Activated CD8-positive, alpha-beta memory T cell treated with anti-CD3 and anti-CD28 coated beads for 24 hours (primary cell): ENCODE measurements around the gene PRR3.

Experiments
- DNase-seq: peaks from one replicate; pipeline ENCODE4 v3.0.0-alpha.2; 2020

Gene PRR3

DNA sequence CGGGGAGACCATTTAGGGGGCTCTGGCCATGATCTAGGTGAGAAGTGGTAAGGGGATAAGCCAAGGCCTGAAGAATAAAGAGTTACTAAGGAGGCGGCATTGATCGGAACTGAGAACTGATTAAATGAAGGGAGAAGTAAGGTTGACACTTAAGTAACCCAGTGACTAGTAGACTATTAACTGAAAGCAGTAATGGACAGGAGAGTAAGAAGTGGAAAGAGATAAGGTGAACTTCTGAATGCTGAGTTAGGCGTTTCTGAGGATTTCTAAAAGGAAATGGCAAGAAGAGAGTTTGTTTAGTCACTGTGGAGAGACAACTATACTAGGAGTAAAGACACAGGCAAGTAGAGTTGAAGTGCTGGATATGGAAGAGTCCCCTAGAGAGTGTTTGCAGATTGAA lies 16.0 kb downstream of the PRR3 start:
- no peak for DNase-seq

DNA sequence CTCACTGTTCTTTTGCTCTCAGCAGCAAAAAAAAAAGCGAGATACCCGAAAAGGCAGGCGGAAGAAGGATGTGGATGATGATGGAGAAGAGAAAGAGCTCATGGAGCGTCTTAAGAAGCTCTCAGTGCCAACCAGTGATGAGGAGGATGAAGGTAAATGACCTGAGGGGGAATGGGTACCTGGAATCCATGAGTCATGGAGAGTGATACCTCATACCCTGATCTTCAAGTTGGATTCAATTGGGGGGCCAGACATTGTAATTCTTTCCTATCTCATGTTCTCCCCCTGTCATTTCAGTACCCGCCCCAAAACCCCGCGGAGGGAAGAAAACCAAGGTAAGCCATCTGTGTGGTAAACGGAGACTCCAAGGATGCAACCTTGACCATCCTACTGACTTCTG lies 21.0 kb downstream of the PRR3 start:
- DNase-seq, result no peak

GRCh38 chr6:30583921-30584320 lies 26.8 kb downstream of the PRR3 start:
- no peak for DNase-seq

- no peak for DNase-seq
Measured at GRCh38 chr6:30589754-30590358, 32.8 kb downstream of the PRR3 start.

DNA sequence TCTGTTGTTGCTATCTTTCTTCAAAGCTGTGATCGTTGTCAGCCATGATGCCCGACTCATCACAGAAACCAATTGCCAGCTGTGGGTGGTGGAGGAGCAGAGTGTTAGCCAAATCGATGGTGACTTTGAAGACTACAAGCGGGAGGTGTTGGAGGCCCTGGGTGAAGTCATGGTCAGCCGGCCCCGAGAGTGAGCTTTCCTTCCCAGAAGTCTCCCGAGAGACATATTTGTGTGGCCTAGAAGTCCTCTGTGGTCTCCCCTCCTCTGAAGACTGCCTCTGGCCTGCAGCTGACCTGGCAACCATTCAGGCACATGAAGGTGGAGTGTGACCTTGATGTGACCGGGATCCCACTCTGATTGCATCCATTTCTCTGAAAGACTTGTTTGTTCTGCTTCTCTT lies 33.4 kb downstream of the PRR3 start:
- DNase-seq, result no peak

GRCh38 chr6:30591008-30591407 lies 33.9 kb downstream of the PRR3 start:
- DNase-seq, result no peak

DNA sequence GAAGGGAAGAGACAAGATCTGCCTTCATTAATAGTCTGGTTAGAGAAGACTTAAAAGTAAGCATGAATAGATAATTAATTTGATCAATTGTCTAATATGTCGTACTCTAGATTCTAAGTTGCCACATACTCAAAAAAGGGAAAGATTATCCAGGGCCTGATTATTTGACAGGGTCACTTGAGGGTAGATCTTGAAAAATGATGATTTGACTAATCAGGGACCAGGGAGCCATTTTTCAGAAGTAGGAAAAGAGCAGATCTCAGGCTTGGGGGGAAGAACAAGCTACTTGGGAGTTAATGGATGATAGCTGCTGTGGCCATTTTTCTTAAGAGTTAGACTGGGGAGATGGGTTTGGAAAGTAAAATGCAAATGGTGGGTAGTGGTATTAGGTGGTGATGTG lies 35.2 kb downstream of the PRR3 start:
- DNase-seq, result no peak

DNA sequence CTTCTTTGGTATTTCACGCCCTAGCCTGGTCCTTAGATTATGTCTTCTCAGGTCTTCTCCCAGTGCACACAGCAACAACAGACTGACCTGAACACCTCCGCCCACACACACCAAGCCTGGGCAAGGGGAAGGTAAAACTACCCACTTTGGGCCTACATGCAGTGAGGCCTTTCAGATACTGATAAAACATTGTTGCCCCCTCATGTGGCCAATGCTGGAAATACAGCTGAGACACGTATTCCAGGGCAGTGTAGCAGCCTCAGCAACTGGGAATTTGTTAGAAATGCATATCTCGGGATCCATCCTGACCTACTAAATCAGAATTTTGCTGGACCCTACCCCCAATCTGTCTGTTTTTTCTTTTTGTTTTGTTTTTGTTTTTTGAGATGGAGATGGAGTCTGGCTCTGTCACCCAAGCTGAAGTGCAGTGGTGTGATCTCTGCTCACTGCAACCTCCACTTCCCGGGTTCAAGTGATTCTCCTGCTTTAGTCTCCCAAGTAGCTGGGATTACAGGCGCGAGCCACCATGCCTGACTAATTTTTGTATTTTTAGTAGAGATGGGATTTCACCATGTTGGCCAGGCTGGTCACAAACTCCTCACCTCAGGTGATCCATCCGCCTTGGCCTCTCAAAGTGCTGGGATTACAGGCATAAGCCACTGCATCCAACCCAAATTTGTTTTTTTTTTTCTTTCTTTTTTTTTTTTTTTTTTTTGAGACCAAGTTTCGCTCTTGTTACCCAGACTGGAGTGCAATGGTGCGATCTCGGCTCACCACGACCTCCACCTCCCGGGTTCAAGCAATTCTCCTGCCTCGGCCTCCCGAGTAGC lies 40.4 kb downstream of the PRR3 start:
- DNase-seq, result peak; percentile 92

- DNase-seq, result no peak
Measured at GRCh38 chr6:30598912-30599624, 42.0 kb downstream of the PRR3 start.

DNA sequence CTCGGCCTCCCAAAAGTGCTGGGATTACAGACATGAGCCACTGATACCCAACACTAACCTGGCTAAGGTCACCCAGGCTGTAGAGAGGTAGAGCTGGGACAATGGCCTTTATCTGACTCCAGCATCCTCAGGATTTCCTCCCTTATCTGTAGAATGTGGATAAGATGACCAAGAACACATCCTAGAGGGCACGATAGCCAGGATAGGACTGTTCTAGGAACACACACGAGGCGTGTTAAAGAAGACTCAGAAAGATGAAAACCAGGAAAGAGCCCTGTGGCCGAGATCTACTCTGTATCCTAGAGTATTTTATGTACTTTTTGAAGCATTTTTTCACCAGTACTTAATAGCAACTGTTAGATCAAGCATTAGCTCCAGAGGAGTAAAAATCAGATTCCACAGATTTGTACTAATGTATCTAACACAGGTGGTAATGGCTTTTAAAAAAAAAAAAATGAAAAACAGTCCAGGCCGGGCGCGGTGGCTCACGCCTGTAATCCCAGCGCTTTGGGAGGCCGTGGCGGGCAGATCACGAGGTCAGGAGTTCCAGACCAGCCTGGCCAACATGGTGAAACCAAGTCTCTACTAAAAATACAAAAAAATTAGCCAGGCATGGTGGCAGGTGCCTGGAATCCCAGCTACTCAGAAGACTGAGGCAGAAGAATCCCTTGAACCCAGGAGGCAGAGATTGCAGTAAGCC lies 42.7 kb downstream of the PRR3 start:
- no peak for DNase-seq

DNA sequence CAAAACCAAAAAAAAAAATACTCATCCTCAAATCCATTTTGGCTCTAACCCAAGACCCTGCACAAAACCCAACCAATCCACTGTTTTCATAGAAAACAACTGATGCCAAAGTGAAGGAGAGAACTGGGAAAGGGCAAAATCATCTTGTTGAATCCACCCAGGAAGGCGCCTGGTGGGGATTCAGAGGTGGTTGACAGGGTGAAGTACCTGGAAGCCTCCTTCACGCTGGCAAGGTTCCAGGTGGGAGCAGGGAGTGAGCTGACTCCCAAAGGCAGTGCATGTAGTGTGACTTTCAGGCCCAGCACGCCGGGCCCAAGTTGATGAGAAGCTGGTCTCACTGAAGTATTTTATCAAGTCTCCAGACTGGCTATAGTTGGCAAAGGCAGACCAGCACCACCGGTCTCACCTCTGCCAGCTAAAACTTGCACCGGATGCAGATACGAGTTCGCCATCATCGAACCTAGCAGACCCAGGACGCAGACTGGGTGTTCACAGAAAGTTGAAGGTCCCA lies 43.4 kb downstream of the PRR3 start:
- DNase-seq, result no peak

GRCh38 chr6:30601436-30601814 lies 44.3 kb downstream of the PRR3 start:
- no peak for DNase-seq

- DNase-seq, result no peak
Measured at GRCh38 chr6:30601815-30602641, 44.9 kb downstream of the PRR3 start.

- no peak for DNase-seq
Measured at GRCh38 chr6:30603961-30604360, 46.9 kb downstream of the PRR3 start.

- no peak for DNase-seq
Measured at GRCh38 chr6:30610065-30610464, 53.0 kb downstream of the PRR3 start.

DNA sequence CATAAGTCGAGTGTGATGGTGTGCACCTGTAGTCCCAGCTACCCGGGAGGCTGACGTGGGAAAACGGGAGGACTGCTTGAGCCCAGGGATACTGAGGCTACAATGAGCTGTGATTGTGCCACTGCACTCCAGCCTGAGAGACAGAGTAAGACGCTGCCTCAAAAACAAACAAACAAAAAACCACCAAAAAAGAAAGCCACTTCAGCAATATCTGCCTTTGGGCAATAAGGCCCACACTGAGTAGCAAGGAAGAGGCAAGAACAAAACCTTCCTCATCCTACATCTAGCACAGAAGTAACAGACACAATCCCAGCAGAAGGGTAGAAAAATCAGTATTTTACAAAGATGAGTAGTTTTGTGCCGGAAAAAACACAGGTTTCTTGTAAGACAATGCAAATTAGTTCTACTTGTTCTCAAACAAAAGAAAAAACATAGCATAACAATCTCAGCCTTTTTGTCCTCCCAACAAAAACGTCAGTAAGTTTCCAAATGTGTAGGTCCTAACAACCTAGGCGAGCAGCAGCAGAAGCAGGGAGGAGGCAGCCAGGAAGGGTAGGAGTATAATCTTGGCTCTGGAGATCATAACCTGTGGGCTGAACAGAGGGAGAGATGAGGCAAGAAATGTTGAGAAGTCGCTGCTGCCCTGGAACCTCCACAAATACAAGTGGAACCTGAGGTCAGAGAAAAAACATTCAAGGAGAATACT lies 54.2 kb downstream of the PRR3 start:
- no peak for DNase-seq

- DNase-seq, result no peak
Measured at GRCh38 chr6:30611856-30612194, 54.7 kb downstream of the PRR3 start.

DNA sequence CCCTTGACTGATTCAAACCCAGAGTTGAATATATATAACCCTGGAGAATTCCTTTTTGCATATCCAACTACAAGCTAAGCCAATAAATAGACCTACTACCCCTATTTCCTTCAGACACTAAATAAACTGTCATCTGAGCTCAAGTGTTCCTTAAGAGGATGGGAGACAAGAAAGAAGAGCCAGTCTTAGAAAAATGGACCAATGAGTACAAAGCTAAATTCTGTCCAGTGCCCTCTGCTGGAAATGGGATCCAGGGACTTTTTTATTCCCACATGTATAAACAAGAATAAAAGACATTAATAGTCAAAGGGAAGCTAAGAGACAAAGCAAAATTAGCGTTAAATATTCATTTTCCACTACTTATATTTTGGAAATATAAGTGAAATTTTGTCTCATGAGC lies 55.1 kb downstream of the PRR3 start:
- DNase-seq, result no peak

- no peak for DNase-seq
Measured at GRCh38 chr6:30612687-30613248, 55.7 kb downstream of the PRR3 start.
